Heart right ventricle (tissue), 16 donors: Measurements from ENCODE around the gene TMEM14A. TPM values are rescaled to one million over a fixed set of nuclear protein-coding genes. Genes with fewer than 3 reads are reported as not detected.
A peak's percentile ranks its signal among the peaks of the same experiment; 100 is the strongest.

ENCODE experiments used
- ATAC-seq, 8 donors: fragments of 200-7000 bp; cut with Tn5 transposase; one replicate each; pipeline ENCODE4 v1.9.1; 2020; ENCODE audit warnings: mild to moderate bottlenecking in 8 of 8, moderate library complexity in 8 of 8, moderate number of reproducible peaks in 1 of 8
- DNase-seq, 2 donors: peaks; one replicate each; pipeline ENCODE4 v3.0.0-alpha.2; 2020
- H3K27ac ChIP-seq, 10 donors: fragments of 200-600 bp; sonication (generic) in 2 of 10; one replicate each; pipeline versions ENCODE4 v1.5.0 to v1.8.0; 2020 to 2022; ENCODE audit warnings: mild to moderate bottlenecking in 3 of 10
- H3K27me3 ChIP-seq, 7 donors: fragments of 200-600 bp; one replicate each; pipeline ENCODE4 v1.8.0; 2021 to 2022; ENCODE audit warnings: mild to moderate bottlenecking in 2 of 7
- H3K36me3 ChIP-seq, 9 donors: fragments of 200-600 bp; sonication (generic) in 1 of 9; one replicate each; pipeline versions ENCODE4 v1.5.0 to v1.8.0; 2020 to 2022; ENCODE audit warnings: mild to moderate bottlenecking in 2 of 9
- H3K4me1 ChIP-seq, 9 donors: fragments of 200-600 bp; sonication (generic) in 1 of 9; one replicate each; pipeline versions ENCODE4 v1.5.0 to v1.8.0; 2020 to 2022; ENCODE audit warnings: mild to moderate bottlenecking in 4 of 9
- H3K4me3 ChIP-seq, 10 donors: fragments of 200-600 bp; sonication (generic) in 2 of 10; one replicate each; pipeline versions ENCODE4 v1.5.0 to v1.8.0; 2020 to 2022; ENCODE audit warnings: mild to moderate bottlenecking in 7 of 10, moderate library complexity in 2 of 10
- H3K9me3 ChIP-seq, 11 donors: fragments of 200-600 bp in 10 of 11; sonication (generic) in 2 of 11; one replicate each; pipeline versions ENCODE4 v1.5.0 to v1.8.0; 2013 to 2022; ENCODE audit warnings: mild to moderate bottlenecking in 2 of 11, control low read depth in 1 of 11, moderate library complexity in 1 of 11
- WGBS, 2 donors: extraction: QIAGEN DNeasy Blood & Tissue Kit; methylation state at CpG; one replicate each; pipeline ENCODE4 v1.1.7; 2013; ENCODE audit warnings: inconsistent platforms in 1 of 2; 5-methylcytosine and 5-hydroxymethylcytosine counted together
- intact Hi-C, 10 donors: fragments of 100-400 bp; cut with DNase I; formaldehyde crosslinking; loops; one replicate each; pipeline versions ENCODE4 v1.11.1 to v1.14.2; 2022
- polyA plus RNA-seq, 2 donors: library from polyadenylated mRNA; stranded (reverse); fragments of 200-250 nt; gene quantifications; one replicate each; pipeline ENCODE4 v1.2.3, GENCODE V29; 2013
- total RNA-seq, 10 donors: library from RNA; stranded (reverse); fragmentation: NEBNext Ultra II Directional in 3 of 10; extraction: Animal tissue kit (Norgen Biotek cat#: 25700) in 3 of 10; gene quantifications; one replicate each; pipeline versions ENCODE4 v1.2.1 to v1.2.4, GENCODE V29; 2021 to 2023
- TF ChIP-seq, protein P1 (sequence below), 9 donors: fragments of 200-600 bp; sonication (generic) in 2 of 9; IDR thresholded peaks; one replicate each; pipeline versions ENCODE4 v1.5.0 to v1.8.0; 2021 to 2022; ENCODE audit warnings: antibody characterized with exemption in 9 of 9, mild to moderate bottlenecking in 5 of 9, moderate library complexity in 1 of 9
- donor health status: Arrhythmogenic right ventricular cardiomyopathy.
- donor health status: ischemic (EF 13 %, LVEDD 7.1; RV severe dilation, severe dysfunction).
- donor health status: healthy with polysubstance abuse.
- donor health status: DM: no; HTN: yes; CAD: no.
- donor health status: DM: no; HTN: no; CAD: no.
- donor health status: ischemic (EF 25% LVEDD 6.9; RV normal size, moderate dysfunction).
- donor health status: ischemic (EF 25% LVEDD 5.7; RV mildly dilated, moderate dysfunction).
- donor health status: healthy.
- donor health status: DM: yes; HTN: yes; CAD: no.
- donor health status: Ischemic cardiomyopathy.
- donor health status: ischemic (EF 35%, LVEDD 5.7; RV mildly dilated, moderate dysfunction).
- donor health status: nonischemic (EF 11% LVEDD 7.7; RV severe dilation, severe dysfunction).
- donor health status: DM: yes; HTN: yes; CAD: no.
- donor health status: PGD.
- donor health status: ischemic (EF 29% LVEDD 5.4; RV normal size, mild dysfunction).
- donor health status: nonischemic (EF 23%, LVEDD 6.1; RV moderate dilation, normal function).

TMEM14A gene
- total and polyA plus RNA-seq, 12 donors: 5.7 to 10.0 (median 6.9) TPM

DNA sequence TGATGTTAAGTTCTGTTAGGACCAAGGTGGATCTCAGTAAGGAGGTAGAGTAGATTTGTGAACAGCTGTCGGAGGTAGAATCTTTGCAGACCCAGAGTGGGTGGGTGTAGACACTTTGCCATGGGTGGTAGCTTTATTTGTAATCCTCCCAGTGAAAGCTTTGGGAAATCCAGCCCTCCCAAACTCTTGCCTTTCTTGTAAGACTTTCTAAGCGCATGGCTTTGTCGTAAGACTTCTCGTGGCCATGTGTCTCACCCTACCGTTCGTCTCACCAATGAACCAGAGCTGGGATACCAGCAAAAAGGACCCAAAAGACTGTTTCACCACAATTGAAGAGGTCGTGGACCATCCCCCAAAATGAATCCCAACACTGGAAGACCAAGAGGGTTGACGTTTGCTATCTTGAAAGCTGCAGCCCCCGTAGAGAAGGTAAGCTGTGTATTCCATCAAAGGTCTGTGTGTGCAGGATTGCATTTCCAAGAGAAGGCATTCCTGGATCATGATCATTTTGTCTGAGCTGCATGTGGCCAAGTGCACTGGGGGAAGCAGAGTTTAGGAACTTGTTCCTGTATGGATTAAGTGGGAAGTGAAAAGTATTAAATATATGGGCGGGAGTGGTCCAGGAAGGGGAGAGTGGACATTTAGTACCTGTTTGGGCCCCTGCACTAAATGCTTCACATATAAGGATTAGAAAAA is 5.8 kb upstream of the TMEM14A start:
- intact Hi-C loops: loop anchor here (2.0 to 10.0 kb wide), 8 partner anchors 68 to 380 kb away; partner anchors contain the start of genes MCM3 (in 3 of the 10) and GSTA4 (in 1 of the 10)
- Histone ChIP-seq H3K9me3 (no peaks in the 10 kb centered on the region), H3K27ac (peak overlapping the region in 1 of 10 donors; percentile 74), H3K27me3 (peaks cover 0 to 19% (median 0%) of the 10 kb centered on the region in 7 donors), H3K4me1 (peaks cover 0 to 22% (median 9%) of the 10 kb centered on the region in 9 donors), H3K36me3 (no peaks in the 10 kb centered on the region), H3K4me3 (peak overlapping the region; percentile 24 to 83 (median 71))
- no peak for ATAC-seq
- DNase-seq: no peak
- WGBS, 2 donors: 81 to 83% methylated on average over 10 of the region's 10 CpGs
- TF ChIP-seq, protein P1, sequence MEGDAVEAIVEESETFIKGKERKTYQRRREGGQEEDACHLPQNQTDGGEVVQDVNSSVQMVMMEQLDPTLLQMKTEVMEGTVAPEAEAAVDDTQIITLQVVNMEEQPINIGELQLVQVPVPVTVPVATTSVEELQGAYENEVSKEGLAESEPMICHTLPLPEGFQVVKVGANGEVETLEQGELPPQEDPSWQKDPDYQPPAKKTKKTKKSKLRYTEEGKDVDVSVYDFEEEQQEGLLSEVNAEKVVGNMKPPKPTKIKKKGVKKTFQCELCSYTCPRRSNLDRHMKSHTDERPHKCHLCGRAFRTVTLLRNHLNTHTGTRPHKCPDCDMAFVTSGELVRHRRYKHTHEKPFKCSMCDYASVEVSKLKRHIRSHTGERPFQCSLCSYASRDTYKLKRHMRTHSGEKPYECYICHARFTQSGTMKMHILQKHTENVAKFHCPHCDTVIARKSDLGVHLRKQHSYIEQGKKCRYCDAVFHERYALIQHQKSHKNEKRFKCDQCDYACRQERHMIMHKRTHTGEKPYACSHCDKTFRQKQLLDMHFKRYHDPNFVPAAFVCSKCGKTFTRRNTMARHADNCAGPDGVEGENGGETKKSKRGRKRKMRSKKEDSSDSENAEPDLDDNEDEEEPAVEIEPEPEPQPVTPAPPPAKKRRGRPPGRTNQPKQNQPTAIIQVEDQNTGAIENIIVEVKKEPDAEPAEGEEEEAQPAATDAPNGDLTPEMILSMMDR (IDR thresholded peaks at IDR 0.05): no peak

DNA sequence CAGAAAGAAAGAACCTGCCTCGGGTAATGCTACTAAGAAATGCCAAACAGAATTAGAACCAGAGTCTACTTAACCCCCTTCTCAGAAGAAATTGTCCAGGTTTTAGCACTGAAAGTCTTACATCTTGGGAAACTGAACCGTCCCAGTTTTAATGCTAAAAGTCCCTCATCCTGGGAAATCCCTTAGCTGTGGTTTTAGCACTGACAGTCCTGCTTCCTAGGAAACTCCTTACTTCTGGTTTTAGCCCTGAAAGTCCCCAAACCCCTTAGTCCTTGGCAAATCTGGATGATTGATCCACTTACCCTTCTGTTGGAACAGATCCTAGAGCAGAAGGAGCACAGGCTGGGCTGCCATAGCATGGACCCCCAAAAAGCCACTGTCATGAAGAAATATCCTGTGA is 4.8 kb upstream of the TMEM14A start:
- intact Hi-C loops: loop anchor here in 6 of 10 donors (10.0 kb wide), 4 partner anchors 151 to 381 kb away; partner anchors contain the start of genes MCM3 (in 3 of the 6) and GSTA4 (in 1 of the 6)
- no peak overlapping the region for H3K27ac ChIP-seq
- no peaks in the 10 kb centered on the region for H3K9me3 ChIP-seq
- whole genome bisulfite sequencing, 2 donors: 85 to 88% methylated on average over 2 of the region's 2 CpGs
- TF ChIP-seq, protein P1 (IDR thresholded peaks at IDR 0.05): no peak
- H3K36me3 ChIP-seq: no peaks in the 10 kb centered on the region
- DNase-seq: no peak
- H3K4me1 ChIP-seq: peaks cover 0 to 30% (median 15%) of the 10 kb centered on the region in 9 donors
- ATAC-seq: no peak
- H3K27me3 ChIP-seq: peaks cover 0 to 19% (median 0%) of the 10 kb centered on the region in 7 donors
- no peak overlapping the region for H3K4me3 ChIP-seq

DNA sequence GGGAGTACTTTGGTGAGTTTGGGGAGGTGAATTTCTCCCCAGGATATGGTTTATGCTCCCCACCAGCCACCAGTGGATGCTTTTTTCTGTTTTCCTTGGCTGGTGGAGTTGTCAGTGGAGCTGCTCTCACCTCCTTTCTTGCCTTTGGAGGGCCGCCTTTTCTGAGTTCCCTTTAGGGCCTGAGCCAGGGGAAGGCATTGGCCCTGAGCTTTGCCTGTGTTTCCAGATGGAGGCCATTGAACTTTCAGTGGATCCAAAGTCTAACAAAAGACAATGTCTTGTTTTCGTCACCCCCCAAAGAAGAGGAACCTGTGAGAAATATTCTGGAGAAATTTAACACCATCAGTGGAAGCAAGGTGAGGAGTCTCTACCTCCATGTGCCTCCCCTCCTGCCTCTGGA is 4.4 kb upstream of the TMEM14A start:
- no peak for DNase-seq
- no peak overlapping the region for H3K4me3 ChIP-seq
- TF ChIP-seq, protein P1 (IDR thresholded peaks at IDR 0.05): no peak
- H3K27me3 ChIP-seq: peaks cover 0 to 21% (median 0%) of the 10 kb centered on the region in 7 donors
- no peak overlapping the region for H3K27ac ChIP-seq
- H3K4me1 ChIP-seq: peaks cover 0 to 35% (median 19%) of the 10 kb centered on the region in 9 donors
- WGBS, 2 donors: 89 to 94% methylated on average over 2 of the region's 2 CpGs
- intact Hi-C loops: loop anchor here in 6 of 10 donors (10.0 kb wide), 4 partner anchors 152 to 382 kb away; partner anchors contain the start of genes MCM3 (in 3 of the 6) and GSTA4 (in 1 of the 6)
- H3K36me3 ChIP-seq: no peaks in the 10 kb centered on the region
- H3K9me3 ChIP-seq: no peaks in the 10 kb centered on the region
- no peak for ATAC-seq

DNA sequence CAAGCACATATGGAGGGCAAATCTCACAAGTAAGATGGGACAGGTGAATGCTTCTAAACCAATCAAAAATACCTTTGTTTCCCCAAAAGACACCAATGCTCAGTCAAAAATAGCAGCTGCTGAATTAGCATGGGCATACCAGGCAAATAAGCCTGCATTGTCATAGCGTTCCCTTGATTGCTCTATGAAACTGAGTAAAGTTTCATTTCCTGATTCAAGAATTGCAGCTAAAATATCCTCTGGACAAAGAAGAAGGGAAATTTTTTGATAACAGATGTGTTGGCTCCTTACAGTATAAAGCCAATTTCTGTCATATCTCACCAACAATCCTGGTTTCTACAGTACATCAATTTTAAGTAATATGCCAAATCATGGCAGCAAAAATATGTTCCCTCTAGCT is 3.3 kb upstream of the TMEM14A start:
- intact Hi-C loops: loop anchor here in 6 of 10 donors (10.0 kb wide), 4 partner anchors 153 to 383 kb away; partner anchors contain the start of genes MCM3 (in 3 of the 6) and GSTA4 (in 1 of the 6)
- WGBS, 2 donors: 76 to 89% methylated on average over 1 of the region's 1 CpG
- Histone ChIP-seq H3K36me3 (no peaks in the 10 kb centered on the region), H3K4me3 (no peak overlapping the region), H3K4me1 (peaks cover 0 to 39% (median 25%) of the 10 kb centered on the region in 9 donors), H3K9me3 (no peaks in the 10 kb centered on the region), H3K27ac (no peak overlapping the region), H3K27me3 (peaks cover 0 to 30% (median 0%) of the 10 kb centered on the region in 7 donors)
- no peak for ATAC-seq
- no peak for DNase-seq
- TF ChIP-seq, protein P1 (IDR thresholded peaks at IDR 0.05): no peak
